WERI-Rb-1 (cell line): ENCODE results near the gene ACOX3.

ENCODE experiments used
- DNase-seq: peaks from one replicate; pipeline ENCODE4 v3.0.0-alpha.2; 2020
- H3K27ac ChIP-seq: fragments of 250-450 bp; sonication (Bioruptor Pico); 2 replicates; pipeline ENCODE4 v1.5.1; 2020; ENCODE audit warnings: mild to moderate bottlenecking, moderate library complexity
- H3K27me3 ChIP-seq: fragments of 250-450 bp; sonication (Bioruptor Pico); 2 replicates; pipeline ENCODE4 v1.5.1; 2021; ENCODE audit warnings: mild to moderate bottlenecking, low read depth, moderate library complexity; ENCODE audit not compliant: insufficient read depth, severe bottlenecking
- H3K36me3 ChIP-seq: fragments of 250-450 bp; sonication (Bioruptor Pico); 2 replicates; pipeline ENCODE4 v1.5.1; 2020; ENCODE audit warnings: mild to moderate bottlenecking, moderate library complexity
- H3K4me3 ChIP-seq: 2 replicates; pipeline ENCODE4 v1.5.1; 2011; ENCODE audit warnings: low read depth, mild to moderate bottlenecking, control low read depth, low read length
- H3K9me3 ChIP-seq: fragments of 250-450 bp; sonication (Bioruptor Pico); 2 replicates; pipeline ENCODE4 v1.5.1; 2021; ENCODE audit warnings: mild to moderate bottlenecking, moderate library complexity; ENCODE audit not compliant: severe bottlenecking
- CTCF ChIP-seq: IDR thresholded peaks from 2 replicates; pipeline ENCODE4 v1.5.1; 2011; ENCODE audit warnings: low read depth, mild to moderate bottlenecking, control low read depth, inconsistent platforms, low read length

The ACOX3 gene

GRCh38 chr4:8371596-8371995 lies 68.9 kb downstream of the ACOX3 start:
- Histone ChIP-seq H3K9me3 (no peaks in the 10 kb centered on the region), H3K36me3 (no peaks in the 10 kb centered on the region), H3K4me3 (no peak overlapping the region), H3K27ac (no peak overlapping the region), H3K27me3 (no peaks in the 10 kb centered on the region)
- DNase-seq: no peak
- TF ChIP-seq CTCF: no peak

DNA sequence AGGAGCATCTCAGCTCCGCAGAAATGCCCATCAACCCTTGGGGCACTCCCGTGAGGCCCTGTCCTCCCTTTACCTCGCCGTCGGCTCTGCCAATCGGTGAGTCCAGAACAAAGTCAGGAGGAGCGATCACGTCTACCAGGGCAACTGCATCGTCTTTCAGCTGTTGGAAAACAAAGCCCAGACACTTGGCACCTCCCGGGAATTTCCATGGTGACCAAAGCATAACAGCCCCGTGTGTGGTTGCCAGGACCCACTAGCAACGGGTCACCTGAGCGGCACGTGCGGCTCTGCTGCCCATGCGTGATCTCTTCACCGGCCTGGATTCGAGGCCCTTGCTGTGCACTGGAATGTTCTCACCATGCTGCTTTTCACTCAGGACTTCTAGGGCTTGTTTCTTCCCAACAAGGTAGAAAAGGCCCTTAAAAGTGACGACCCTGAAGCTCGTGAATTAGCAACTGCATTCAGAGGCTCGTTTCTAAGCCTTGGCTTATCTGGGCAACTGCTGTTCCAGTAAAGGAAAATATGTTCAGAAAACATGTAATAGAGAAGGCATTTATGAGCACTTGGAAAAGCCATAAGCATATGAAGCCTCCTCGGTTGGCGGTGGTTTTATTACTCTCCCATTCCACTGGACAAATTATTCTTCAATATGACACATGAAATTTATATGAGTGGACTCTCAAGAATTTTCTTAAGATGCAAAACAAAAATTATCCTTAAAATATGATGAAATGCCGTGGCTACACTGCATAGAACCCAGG lies 69.5 kb downstream of the ACOX3 start:
- DNase-seq: no peak
- no peak overlapping the region for H3K4me3 ChIP-seq
- no peaks in the 10 kb centered on the region for H3K9me3 ChIP-seq
- TF ChIP-seq CTCF: no peak
- no peak overlapping the region for H3K27ac ChIP-seq
- no peaks in the 10 kb centered on the region for H3K27me3 ChIP-seq
- H3K36me3 ChIP-seq: no peaks in the 10 kb centered on the region

DNA sequence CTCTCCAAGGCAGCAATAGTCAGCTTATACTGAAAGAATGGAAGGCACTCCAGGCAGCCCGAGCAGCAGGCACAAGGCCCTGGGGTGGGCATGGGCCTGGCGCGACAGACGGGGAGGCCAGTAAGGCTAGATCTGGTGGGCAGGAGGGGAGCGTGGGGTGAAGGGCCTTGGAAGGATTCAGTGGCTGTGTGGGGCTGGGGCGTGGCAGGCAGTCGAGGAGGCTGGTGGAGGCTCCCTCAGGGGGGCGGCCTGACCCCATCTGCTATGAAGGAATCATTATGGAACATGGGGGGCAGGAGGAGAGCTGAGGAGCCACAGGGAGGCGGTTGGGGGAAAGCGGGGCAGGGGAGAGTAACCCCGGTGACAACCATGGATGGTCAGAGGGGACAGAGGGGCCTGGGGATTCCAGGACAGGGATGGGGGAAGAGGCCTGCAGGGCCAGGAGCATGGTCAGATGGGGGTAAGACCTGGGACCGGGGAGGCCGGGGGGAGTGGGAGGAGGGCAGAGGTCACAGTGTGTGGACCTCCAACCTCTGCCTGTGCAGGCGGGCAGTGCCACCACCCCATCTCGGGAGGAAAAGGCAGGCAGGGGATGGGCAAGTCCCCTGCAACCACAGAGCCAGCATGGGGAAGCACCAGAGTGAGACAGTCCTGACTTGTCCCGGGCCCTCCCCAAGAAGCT lies 70.3 kb downstream of the ACOX3 start:
- H3K27me3 ChIP-seq: no peaks in the 10 kb centered on the region
- no peaks in the 10 kb centered on the region for H3K9me3 ChIP-seq
- H3K4me3 ChIP-seq: no peak overlapping the region
- DNase-seq: no peak
- H3K27ac ChIP-seq: no peak overlapping the region
- H3K36me3 ChIP-seq: no peaks in the 10 kb centered on the region
- no peak for TF ChIP-seq CTCF

DNA sequence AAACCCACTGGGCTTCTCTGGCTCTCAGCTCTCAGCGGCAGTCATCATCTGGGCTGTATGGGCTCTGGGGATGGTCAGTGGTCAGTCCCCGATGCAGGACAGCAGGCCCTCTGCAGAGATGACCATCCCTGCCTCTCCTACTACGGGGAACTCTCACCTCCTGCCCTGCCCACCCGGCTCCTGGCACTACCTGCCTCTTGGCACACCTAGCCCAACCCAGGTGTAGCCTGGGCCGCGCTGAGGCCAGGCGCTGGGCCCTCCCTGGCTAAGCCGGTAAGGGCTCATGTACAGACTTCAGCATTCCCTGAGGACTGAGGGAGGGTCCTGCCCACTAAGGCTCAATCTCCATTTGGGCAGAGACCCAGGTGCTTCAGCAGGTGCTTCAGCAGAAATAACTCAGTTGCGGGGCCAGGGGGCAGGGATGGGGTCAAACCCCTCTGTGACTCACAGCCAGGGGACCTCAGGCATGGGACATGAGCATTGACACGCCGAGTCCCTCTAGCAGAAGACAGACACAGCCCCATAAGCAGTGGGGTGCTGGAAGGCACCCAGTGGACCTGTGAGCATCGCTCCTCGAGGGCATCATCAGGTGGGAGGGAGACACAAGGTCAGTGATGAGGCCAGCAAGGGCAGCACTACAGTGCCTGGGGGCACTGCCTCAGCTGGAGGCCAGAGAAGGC lies 71.0 kb downstream of the ACOX3 start:
- H3K27ac ChIP-seq: no peak overlapping the region
- H3K36me3 ChIP-seq: no peaks in the 10 kb centered on the region
- TF ChIP-seq CTCF: no peak
- H3K4me3 ChIP-seq: no peak overlapping the region
- H3K9me3 ChIP-seq: no peaks in the 10 kb centered on the region
- H3K27me3 ChIP-seq: no peaks in the 10 kb centered on the region
- DNase-seq: no peak

DNA sequence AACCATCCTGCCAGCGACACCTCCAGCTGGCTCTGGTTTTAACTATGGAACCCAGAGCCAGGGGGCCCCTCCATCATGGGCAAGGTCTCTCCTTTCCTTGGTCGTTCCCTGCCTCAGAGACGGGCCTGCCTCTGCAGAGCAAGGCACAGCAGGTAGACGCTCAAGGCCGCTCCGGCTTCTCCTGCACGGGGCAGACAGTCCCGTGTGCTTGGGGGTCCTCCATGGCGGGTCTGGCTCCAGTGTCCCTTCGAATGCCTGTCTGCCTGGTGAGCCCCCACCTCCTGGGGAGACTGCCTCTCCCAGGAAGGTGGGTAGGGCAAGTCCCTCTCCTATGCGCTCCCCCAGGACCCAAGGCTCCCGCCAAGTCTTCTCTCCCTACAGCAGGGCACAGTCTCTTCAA lies 71.5 kb downstream of the ACOX3 start:
- no peaks in the 10 kb centered on the region for H3K27me3 ChIP-seq
- no peak for TF ChIP-seq CTCF

More for the DNA sequence above, 71.5 kb downstream of the ACOX3 start:
- DNase-seq: no peak
- Histone ChIP-seq H3K27ac (no peak overlapping the region), H3K36me3 (no peaks in the 10 kb centered on the region), H3K9me3 (no peaks in the 10 kb centered on the region), H3K4me3 (no peak overlapping the region)
